Glutamatergic neuron (in vitro differentiated cells): ENCODE data around the gene NYAP2. TPM values are rescaled to one million over a fixed set of nuclear protein-coding genes. Genes with fewer than 3 reads are reported as not detected.

Experiments
- DNase-seq: peaks from one replicate; pipeline ENCODE4 v3.0.0; 2022
- H3K27ac Mint-ChIP-seq: one replicate; pipeline ENCODE4 v1.8.0; 2020; ENCODE audit warnings: mild to moderate bottlenecking, mixed read lengths, inconsistent platforms; ENCODE audit not compliant: unreplicated experiment
- H3K27me3 Mint-ChIP-seq: one replicate; pipeline ENCODE4 v1.8.0; 2020; ENCODE audit warnings: mild to moderate bottlenecking, moderate library complexity, mixed read lengths, inconsistent platforms; ENCODE audit not compliant: unreplicated experiment
- H3K36me3 Mint-ChIP-seq: one replicate; pipeline ENCODE4 v1.8.0; 2020; ENCODE audit warnings: mild to moderate bottlenecking, mixed read lengths, inconsistent platforms; ENCODE audit not compliant: unreplicated experiment
- H3K4me1 Mint-ChIP-seq: one replicate; pipeline ENCODE4 v1.8.0; 2020; ENCODE audit warnings: mild to moderate bottlenecking, low read depth, mixed read lengths, inconsistent platforms; ENCODE audit not compliant: unreplicated experiment
- H3K4me3 Mint-ChIP-seq: one replicate; pipeline ENCODE4 v1.8.0; 2020; ENCODE audit warnings: mild to moderate bottlenecking, mixed read lengths, inconsistent platforms; ENCODE audit not compliant: unreplicated experiment
- H3K9me3 Mint-ChIP-seq: one replicate; pipeline ENCODE4 v1.8.0; 2020; ENCODE audit warnings: mild to moderate bottlenecking, moderate library complexity, mixed read lengths, inconsistent platforms; ENCODE audit not compliant: unreplicated experiment
- CTCF ChIP-seq: fragments of 200-600 bp; sonication (generic); IDR thresholded peaks from one replicate; pipeline ENCODE4 v1.5.0; 2021; ENCODE audit not compliant: partially characterized antibody, unreplicated experiment
- total RNA-seq: library from RNA; stranded (reverse); fragmentation: NEBNext Ultra II Directional; extraction: Animal tissue kit (Norgen Biotek cat#: 25700); gene quantifications from one replicate; pipeline ENCODE4 v1.2.1, GENCODE V29; 2021; ENCODE audit not compliant: unreplicated experiment

The NYAP2 gene
- total RNA-seq, 1 donor from 2014 or later: 0.32 TPM

- H3K27ac Mint-ChIP-seq: no peak overlapping the region
These were observed 144.1 kb downstream of the NYAP2 start for GRCh38 chr2:225543626-225544025.

GRCh38 chr2:225556461-225556860, 157.0 kb downstream of the NYAP2 start:
- no peak for DNase-seq
- no peak overlapping the region for H3K27ac Mint-ChIP-seq
- no peaks in the 10 kb centered on the region for H3K36me3 Mint-ChIP-seq
- H3K4me1 Mint-ChIP-seq: no peaks in the 10 kb centered on the region
- H3K4me3 Mint-ChIP-seq: no peak overlapping the region
- peak; percentile 35 for TF ChIP-seq CTCF
- no peaks in the 10 kb centered on the region for H3K9me3 Mint-ChIP-seq
- peaks cover 2% of the 10 kb centered on the region for H3K27me3 Mint-ChIP-seq

More at GRCh38 chr2:225543626-225544025, 144.1 kb downstream of the NYAP2 start:
- no peak for TF ChIP-seq CTCF
- no peak for DNase-seq
- H3K9me3 Mint-ChIP-seq: peaks cover 3% of the 10 kb centered on the region
- H3K36me3 Mint-ChIP-seq: no peaks in the 10 kb centered on the region
- H3K27me3 Mint-ChIP-seq: peaks cover 1% of the 10 kb centered on the region
- H3K4me1 Mint-ChIP-seq: no peaks in the 10 kb centered on the region
- no peak overlapping the region for H3K4me3 Mint-ChIP-seq

GRCh38 chr2:225558399-225559071, 159.0 kb downstream of the NYAP2 start:
- Mint-ChIP-seq H3K27ac (no peak overlapping the region), H3K36me3 (no peaks in the 10 kb centered on the region)
- DNase-seq: no peak

GRCh38 chr2:225559072-225559415, 159.5 kb downstream of the NYAP2 start:
- Mint-ChIP-seq H3K27me3 (peaks cover 2% of the 10 kb centered on the region), H3K36me3 (no peaks in the 10 kb centered on the region), H3K4me1 (no peaks in the 10 kb centered on the region), H3K9me3 (no peaks in the 10 kb centered on the region), H3K4me3 (no peak overlapping the region), H3K27ac (no peak overlapping the region)
- no peak for TF ChIP-seq CTCF
- DNase-seq: no peak

More at GRCh38 chr2:225558399-225559071, 159.0 kb downstream of the NYAP2 start:
- Mint-ChIP-seq H3K9me3 (no peaks in the 10 kb centered on the region), H3K4me3 (no peak overlapping the region), H3K27me3 (peaks cover 2% of the 10 kb centered on the region), H3K4me1 (no peaks in the 10 kb centered on the region)
- no peak for TF ChIP-seq CTCF

GRCh38 chr2:225566798-225567197, 167.3 kb downstream of the NYAP2 start:
- no peak overlapping the region for H3K4me3 Mint-ChIP-seq
- no peaks in the 10 kb centered on the region for H3K27me3 Mint-ChIP-seq

More at GRCh38 chr2:225566798-225567197, 167.3 kb downstream of the NYAP2 start:
- H3K4me1 Mint-ChIP-seq: no peaks in the 10 kb centered on the region
- no peaks in the 10 kb centered on the region for H3K9me3 Mint-ChIP-seq
- H3K27ac Mint-ChIP-seq: no peak overlapping the region
- DNase-seq: no peak
- no peak for TF ChIP-seq CTCF
- H3K36me3 Mint-ChIP-seq: peaks cover 3% of the 10 kb centered on the region
